GM18870 (cell line): Measurements from ENCODE around the gene PAXIP1.

Experiments used
- ATAC-seq: cut with Tn5 transposase; IDR thresholded peaks from one replicate; pipeline ENCODE4 v1.9.1; 2021; ENCODE audit warnings: moderate library complexity; ENCODE audit not compliant: unreplicated experiment

PAXIP1 gene

GRCh38 chr7:154997840-154998370 lies 5.0 kb downstream of the PAXIP1 start:
- no peak for ATAC-seq

DNA sequence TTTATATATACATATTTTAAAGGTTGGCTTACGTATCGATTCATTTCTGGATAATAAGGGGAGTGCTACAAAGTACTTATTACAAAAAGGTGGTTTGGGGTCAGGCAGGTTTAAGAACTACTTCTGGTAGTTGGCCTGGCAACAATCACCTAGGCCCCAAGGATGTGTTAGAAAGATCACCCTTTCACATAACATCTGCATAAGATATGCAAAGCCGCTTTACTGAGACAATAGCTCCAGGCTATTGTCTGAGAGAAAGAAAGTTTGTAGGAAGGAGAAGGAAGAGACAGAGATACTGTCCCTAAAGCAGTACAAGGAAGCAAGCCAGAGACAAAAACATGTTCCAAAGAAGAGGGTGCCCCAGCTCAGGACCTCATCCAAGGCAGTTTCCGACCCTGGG lies 6.2 kb downstream of the PAXIP1 start:
- ATAC-seq, result no peak

DNA sequence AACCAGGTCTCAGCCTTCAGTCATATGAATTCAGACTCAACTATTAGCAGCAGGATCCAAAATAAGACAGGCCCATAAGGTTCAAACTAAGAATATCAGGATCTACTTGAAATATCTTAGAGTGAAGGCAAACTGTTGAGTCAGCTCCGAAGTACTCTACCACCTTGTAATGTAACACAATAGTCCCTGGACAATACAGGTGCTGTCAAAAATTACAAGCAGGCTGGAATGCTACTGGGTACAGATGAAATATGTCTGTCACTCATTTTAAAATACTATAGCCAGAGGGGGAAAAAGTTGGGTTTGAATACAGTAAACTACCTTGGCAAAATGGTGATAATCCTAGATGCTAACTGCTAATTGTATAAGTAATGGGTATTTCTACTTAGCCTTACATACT lies 6.8 kb downstream of the PAXIP1 start:
- no peak for ATAC-seq

GRCh38 chr7:154994996-154995395 lies 7.9 kb downstream of the PAXIP1 start:
- ATAC-seq, result no peak

DNA sequence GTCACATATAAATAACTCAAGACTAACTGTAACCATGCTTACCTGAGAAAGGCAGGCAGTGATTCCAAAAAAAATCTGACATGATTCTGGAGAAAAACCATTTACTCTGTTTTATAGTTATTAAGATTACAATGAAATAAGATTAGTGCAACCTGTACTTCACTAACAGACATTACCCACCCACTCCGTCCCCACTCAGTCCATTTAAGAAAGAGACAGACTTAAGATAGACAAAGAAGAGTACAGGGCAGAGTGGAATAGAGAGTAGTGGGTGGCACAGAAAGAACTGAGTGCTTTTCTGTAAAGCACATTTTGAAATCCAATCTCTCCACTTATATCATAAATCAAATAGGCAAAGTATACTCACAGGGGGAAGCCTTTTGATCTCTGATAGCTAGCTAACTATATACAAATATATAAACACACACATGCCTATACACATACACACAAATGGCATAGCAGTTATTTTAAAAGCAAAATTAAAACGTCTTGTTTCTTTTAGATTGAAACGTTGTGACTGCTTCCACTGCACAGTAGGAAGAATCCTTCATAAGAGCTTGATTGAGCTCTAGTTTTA lies 11.9 kb downstream of the PAXIP1 start:
- ATAC-seq, result no peak

- ATAC-seq, result no peak
Measured at GRCh38 chr7:154987571-154987970, 15.4 kb downstream of the PAXIP1 start.

DNA sequence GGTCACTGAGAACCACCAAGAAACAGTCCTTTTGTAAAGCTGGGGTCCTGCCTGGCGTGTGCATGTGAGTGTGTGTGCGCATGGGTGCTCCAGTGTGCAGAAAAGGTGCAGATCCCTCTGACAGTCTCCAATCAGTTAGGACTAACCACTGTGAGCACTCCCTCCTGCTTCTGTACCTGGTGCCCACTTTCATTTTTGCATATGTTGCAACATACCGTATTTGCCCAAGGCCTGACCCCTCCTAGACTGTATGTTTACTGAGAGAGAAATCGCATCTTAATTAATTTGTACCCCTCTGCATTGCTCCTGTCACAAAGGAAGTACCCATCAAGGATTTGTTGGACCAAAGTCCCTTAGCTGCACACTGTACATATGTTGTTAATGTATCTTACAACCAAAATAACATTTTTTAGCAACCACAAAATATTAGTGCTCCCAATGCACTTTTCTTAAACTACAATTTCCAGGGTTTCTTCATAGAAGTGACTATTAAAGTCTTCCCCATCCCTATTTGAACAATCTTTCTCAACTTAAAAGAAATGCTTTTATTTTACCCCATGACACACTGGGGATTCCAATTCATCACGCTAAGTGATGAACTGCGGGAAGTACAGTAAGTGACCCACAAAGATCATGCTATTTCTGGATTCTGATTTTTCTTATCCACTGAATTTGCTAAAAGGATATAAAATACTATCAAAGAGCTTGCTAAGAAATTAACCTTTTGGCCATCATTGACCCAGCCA lies 16.6 kb downstream of the PAXIP1 start:
- ATAC-seq, result no peak

GRCh38 chr7:154985230-154985629 lies 17.7 kb downstream of the PAXIP1 start:
- no peak for ATAC-seq

GRCh38 chr7:154984601-154985188 lies 18.2 kb downstream of the PAXIP1 start:
- no peak for ATAC-seq

DNA sequence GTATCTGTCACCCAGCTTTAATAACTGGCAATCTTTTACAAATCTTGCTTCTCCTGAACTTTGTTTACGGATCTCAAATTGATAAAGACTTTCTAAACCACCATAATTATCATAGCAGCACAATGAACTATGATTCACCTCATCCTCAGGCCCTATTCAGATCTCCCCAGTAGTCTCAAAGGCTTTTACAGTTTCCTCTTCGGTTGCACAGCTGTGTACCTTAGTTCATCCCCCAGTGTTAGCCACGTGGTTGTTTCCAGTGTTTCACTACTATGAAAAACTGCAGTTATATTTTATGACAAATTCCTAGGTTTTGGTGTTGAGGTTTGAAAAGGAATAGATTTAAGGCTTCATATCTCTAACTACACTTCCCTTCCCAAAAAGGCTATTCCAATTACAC lies 24.9 kb downstream of the PAXIP1 start:
- no peak for ATAC-seq

GRCh38 chr7:154977250-154977649 lies 25.7 kb downstream of the PAXIP1 start:
- no peak for ATAC-seq

DNA sequence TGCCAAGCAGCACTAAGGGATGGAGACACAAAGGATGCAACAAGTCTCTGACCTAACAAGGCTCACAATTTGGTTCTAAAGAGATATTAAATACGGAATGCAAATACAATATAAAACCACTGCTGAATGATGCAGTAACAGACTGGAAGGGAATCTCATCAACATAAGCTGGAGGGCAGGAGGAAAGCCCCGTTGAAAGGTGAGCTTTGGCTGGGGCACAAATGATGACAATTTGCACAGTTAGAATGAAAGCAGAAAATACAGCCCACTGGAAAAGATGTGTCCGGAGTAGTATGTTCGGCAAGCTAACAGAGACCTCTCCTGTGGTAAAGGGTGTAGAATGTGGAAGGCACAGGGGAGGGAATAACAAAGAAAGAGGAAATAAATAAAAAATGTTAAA lies 26.1 kb downstream of the PAXIP1 start:
- no peak for ATAC-seq

- ATAC-seq, result no peak
Measured at GRCh38 chr7:154975984-154976383, 26.9 kb downstream of the PAXIP1 start.

DNA sequence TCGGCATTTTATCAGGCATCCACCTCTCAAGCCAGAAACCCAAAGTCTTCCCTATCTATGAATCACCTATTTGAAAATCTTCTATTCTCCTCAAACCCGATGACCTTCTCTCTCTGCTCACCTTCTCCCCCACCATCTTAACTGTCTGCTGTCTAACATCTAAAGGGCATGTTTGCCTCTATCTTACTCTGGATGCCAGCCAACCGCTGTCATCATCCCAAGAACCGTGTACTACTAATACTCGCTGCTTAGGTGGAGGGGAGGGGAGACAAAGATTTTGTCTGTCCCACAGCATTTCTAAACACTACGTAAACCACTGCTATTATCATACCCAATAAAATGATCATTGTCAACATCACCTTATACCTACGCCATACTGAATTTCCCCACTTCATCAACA lies 29.5 kb downstream of the PAXIP1 start:
- ATAC-seq, result no peak

- ATAC-seq, result no peak
Measured at GRCh38 chr7:154968336-154969001, 34.5 kb downstream of the PAXIP1 start.

DNA sequence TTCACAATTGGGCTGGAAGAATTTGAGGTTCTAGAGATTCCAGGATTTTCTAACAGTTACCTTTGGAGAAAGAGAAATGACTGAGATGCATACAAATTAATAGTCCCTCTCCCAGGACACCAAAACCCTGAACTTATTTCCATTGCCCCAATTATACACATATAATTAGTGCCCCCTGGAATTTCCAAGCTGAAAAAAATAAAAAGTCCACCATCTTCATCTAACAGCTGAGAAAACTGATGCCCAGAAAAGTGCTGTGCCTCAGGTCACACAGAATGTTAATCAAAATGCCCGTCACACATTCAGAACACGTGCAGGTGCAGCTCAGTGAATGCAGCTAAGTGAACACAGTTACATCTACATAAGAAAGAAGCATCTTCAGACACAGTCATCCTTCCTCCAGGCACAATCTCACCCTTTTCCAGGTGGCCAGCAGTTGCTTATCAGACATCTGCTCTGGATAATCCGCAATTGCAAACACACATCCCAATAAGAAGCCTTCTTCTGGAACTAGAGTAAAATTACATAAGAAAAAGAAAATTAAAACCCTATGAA lies 35.4 kb downstream of the PAXIP1 start:
- no peak for ATAC-seq

DNA sequence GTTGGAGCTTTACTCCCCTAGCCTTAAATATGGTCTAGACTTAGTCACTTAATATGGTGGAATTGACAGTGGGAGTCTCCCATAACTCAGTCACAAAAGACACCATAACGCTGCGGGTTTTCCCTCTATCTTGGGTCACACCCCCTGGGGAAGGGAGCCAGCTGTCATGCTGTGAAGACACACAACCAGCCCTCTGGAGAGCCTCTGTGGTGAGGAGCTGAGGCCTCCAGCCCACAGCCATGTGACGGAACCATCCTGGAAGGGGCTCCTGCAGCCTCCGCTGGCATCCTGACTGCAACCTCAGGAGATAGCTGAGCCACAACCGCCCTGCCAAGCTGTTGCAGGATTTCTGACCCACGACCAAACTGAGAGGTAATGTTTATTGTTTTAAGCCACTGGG lies 37.9 kb downstream of the PAXIP1 start:
- no peak for ATAC-seq

DNA sequence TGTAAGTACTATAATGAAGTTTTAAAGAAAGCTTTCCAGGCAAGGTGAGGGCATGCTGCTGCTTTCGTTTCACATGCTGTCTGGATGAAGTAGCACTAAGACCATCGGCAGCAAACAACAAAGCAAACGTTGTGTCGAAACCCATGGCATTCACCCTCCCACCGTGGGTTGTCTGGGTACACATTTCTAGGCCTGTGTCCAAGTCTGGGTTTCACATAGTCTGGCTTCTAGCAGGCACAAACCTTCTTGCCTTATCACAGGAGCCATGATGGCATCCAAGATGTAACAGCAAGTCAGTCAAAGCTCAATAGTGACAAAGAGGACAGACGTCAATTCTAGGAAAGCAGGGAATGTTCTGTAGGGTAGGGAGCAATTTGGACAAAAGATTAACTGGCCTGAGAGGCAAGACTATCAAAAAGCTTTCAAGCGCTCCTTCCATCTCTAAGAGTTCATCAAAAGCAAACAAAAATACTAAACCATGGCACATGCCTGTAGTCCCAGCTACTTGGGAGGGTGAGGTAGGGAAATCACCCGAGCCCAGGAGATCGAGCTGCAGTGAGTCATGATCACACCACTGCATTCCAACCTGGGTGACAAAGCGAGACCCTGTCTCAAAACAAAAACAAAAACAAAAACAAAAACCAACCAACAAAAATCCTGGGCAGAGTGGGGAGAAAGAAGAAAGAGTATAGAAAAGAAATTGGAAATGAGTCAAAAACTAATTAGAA lies 42.7 kb downstream of the PAXIP1 start:
- no peak for ATAC-seq

- no peak for ATAC-seq
Measured at GRCh38 chr7:154956427-154956826, 46.5 kb downstream of the PAXIP1 start.

DNA sequence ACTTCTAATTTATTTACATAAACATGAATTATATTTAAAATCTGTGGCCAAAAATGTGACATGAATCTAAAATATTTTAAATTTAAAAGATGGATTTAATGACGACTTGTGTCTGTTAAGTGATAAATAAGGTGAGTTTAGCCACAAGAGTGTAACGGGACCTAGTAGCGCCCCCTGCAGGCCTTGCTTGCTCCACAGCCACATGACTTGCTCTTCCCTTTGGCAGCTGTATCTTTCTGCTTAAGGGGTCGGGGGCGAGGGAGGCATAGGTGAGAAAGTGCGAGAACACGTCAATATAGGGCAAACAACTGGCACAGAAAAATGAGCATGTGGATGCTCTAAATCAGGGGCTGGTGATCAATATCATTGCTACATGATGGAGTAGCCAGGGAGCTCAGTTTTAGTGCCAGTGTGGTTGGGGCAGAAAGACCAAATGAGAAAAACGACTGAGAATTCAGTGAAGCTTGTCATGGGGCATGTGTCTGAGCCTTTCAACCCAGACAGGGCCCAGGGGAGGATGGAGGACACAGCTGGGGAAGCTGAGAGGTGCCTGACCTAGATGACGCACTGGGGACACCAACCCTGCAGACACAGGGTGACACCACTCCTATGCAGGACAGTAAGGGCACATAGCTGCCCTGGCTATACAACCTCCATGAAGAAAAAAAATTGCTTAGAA lies 49.8 kb downstream of the PAXIP1 start:
- no peak for ATAC-seq
